ENCODE results near the gene MDM4. TPM values are rescaled to one million over a fixed set of nuclear protein-coding genes. Genes with fewer than 3 reads are reported as not detected.

MDM4 gene
- total RNA-seq, 1 experiment from 2014 or later = 49.6 TPM

GRCh38 chr1:204545202-204545601 lies 29.0 kb downstream of the MDM4 start:
- H3K4me3 Mint-ChIP-seq = no peak overlapping the region
- Histone ChIP-seq H3K56ac (ENCODE audit: insufficient read length, low read depth, low read length) (no peak overlapping the region), H3K14ac (ENCODE audit: insufficient read depth, low read length) (no peak overlapping the region), H2BK5ac (ENCODE audit: insufficient read length, low read length) (no peak overlapping the region), H3K9me3 (ENCODE audit: control insufficient read depth, low read depth, low read length) (no peaks in the 10 kb centered on the region), H4K20me1 (ENCODE audit: control insufficient read depth, insufficient read depth, insufficient read length) (no peaks in the 10 kb centered on the region), H3T11ph (ENCODE audit: low read length) (no peak overlapping the region), H4K8ac (replicated peaks; ENCODE audit: insufficient read length, low read depth, low read length) (no peak overlapping the region), H3K4me1 (ENCODE audit: insufficient read depth, low read length) (no peaks in the 10 kb centered on the region), H3K27me3 (ENCODE audit: insufficient read depth, low read length) (no peaks in the 10 kb centered on the region), H3K9ac (ENCODE audit: extremely low read depth, insufficient read length, low read length) (no peak overlapping the region), H3K18ac (ENCODE audit: insufficient read length, low read depth, low read length) (no peak overlapping the region), H3K23me2 (ENCODE audit: insufficient read length, low read depth, low read length, poor library complexity, severe bottlenecking) (no peaks in the 10 kb centered on the region), H3K27ac (ENCODE audit: insufficient read length, low read depth, low read length) (no peak overlapping the region), H2AFZ (ENCODE audit: low read length) (no peak overlapping the region), H2BK20ac (ENCODE audit: low read depth, low read length, poor library complexity, severe bottlenecking) (no peak overlapping the region), H2BK15ac (ENCODE audit: low read depth, low read length) (no peak overlapping the region), H3K4me2 (ENCODE audit: insufficient read depth, insufficient read length, low read length) (no peak overlapping the region), H3K4ac (ENCODE audit: low read depth, low read length) (no peak overlapping the region), H4K5ac (ENCODE audit: insufficient read length, low read depth, low read length) (no peak overlapping the region), H3K23ac (ENCODE audit: insufficient read length, low read depth, low read length) (no peak overlapping the region), H4K91ac (ENCODE audit: insufficient read length, low read depth, low read length) (no peak overlapping the region), H3K79me1 (ENCODE audit: insufficient read depth, low read depth, low read length, poor library complexity, severe bottlenecking) (no peaks in the 10 kb centered on the region), H2BK12ac (ENCODE audit: insufficient read length, low read depth, low read length) (no peak overlapping the region), H3K79me2 (ENCODE audit: insufficient read depth, low read length) (no peaks in the 10 kb centered on the region), H2AK5ac (ENCODE audit: insufficient read length, low read length) (no peak overlapping the region), H2BK120ac (ENCODE audit: low read depth, low read length, poor library complexity, severe bottlenecking) (no peak overlapping the region)
- TF ChIP-seq CTCF (conservative IDR thresholded peaks at IDR 0.05) = no peak
- no peaks in the 10 kb centered on the region for H3K9me3 Mint-ChIP-seq
- H3K27me3 Mint-ChIP-seq (ENCODE audit: low read depth) = no peaks in the 10 kb centered on the region; the same call in 1 of the 2 replicates
- H3K27ac Mint-ChIP-seq = no peak overlapping the region
- no CpG with 5 or more reads among the region's 2 CpGs for WGBS (ENCODE audit: extremely low coverage, insufficient read length, low lambda C conversion rate)
- H3K4me1 Mint-ChIP-seq = peaks cover 8 to 9% of the 10 kb centered on the region in 2 experiments; a peak in 3 of 4 replicates
- H3K36me3 Mint-ChIP-seq (ENCODE audit: insufficient read depth in 1 of 3, low read depth in 3 of 3) = peaks cover 44 to 87% (median 86%) of the 10 kb centered on the region in 3 experiments; a peak in 6 of 7 replicates
- DNase-seq = no peak

Data from H9 (cell line).